GM12891 (cell line): ENCODE data around the gene SLC30A1.

ENCODE experiments used
- DNase-seq: peaks from one replicate; pipeline ENCODE4 v3.0.0; 2011; ENCODE audit warnings: low spot score; ENCODE audit not compliant: insufficient read length
- FAIRE-seq: peaks from 2 replicates; lab custom pipeline; 2011; peaks lifted over from hg19 to GRCh38; lab: Jason Lieb, UNC
- PAX5 ChIP-seq: IDR thresholded peaks from 2 replicates; pipeline ENCODE4 v1.6.1; 2011; ENCODE audit warnings: low read length, moderate library complexity, mild to moderate bottlenecking; ENCODE audit not compliant: insufficient read depth, severe bottlenecking
- POLR2A ChIP-seq: IDR thresholded peaks from 2 replicates; pipeline ENCODE4 v1.6.1; 2011; ENCODE audit warnings: low read depth, low read length, control low read depth
- POLR2AphosphoS5 ChIP-seq: IDR thresholded peaks from 2 replicates; pipeline ENCODE4 v1.6.1; 2011; ENCODE audit warnings: low read depth, low read length, control low read depth
- POU2F2 ChIP-seq: IDR thresholded peaks from 2 replicates; pipeline ENCODE4 v1.6.1; 2011; ENCODE audit warnings: low read depth, mild to moderate bottlenecking, control low read depth, low read length, moderate library complexity
- SPI1 ChIP-seq: IDR thresholded peaks from 2 replicates; pipeline ENCODE4 v1.6.1; 2011; ENCODE audit warnings: low read depth, low read length, control low read depth
- TAF1 ChIP-seq: IDR thresholded peaks from 2 replicates; pipeline ENCODE4 v1.6.1; 2011; ENCODE audit warnings: low read depth, low read length, control low read depth

The SLC30A1 gene

DNA sequence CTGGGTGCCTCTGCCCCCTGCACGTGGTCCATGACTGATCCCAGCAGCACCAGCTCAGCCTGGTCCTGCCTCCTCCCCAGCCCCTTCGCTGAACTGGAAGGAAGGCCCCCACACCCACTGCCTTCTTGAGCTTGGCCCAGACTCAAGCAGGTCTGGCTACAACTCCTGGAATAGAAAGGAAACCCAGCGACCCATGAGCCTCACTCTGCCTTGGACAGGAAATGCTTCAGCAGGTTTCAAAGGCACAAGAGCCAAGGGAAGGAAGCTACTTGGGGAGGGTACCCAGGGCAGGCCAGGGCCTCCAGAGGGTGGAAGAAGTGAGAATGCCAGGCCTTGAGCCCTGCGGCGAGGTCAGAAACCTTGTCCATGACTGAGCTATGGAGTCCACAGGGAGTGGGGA, 51.1 kb downstream of the SLC30A1 start:
- FAIRE-seq (peak; percentile 61), DNase-seq (no peak)
- TF ChIP-seq POLR2AphosphoS5, result no peak
- no peak for TF ChIP-seq POLR2A
- no peak for TF ChIP-seq SPI1
- no peak for TF ChIP-seq POU2F2
- no peak for TF ChIP-seq TAF1
- no peak for TF ChIP-seq PAX5

DNA sequence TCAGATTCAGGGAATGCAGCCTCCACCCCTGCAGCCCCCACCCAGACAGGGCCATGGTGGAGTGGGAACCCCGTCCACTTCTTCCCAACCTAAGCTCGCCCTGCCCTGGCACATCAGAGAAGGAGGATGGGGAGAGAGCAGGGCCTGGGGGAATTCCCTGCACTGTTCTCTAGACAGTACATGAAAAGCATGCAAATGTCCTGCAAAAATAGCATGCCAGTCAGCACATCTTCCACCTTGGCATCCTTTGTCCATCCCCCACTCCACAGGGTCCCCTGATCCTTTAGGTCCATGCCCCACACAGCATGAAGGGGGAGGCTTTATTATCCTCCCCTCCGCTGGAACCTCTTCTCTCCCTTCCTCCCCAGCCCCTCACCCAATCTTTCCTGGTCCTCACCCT, 52.0 kb downstream of the SLC30A1 start:
- TF ChIP-seq POLR2AphosphoS5, result no peak
- peak; percentile 97 for TF ChIP-seq POU2F2
- FAIRE-seq, result peak; percentile 90

DNA sequence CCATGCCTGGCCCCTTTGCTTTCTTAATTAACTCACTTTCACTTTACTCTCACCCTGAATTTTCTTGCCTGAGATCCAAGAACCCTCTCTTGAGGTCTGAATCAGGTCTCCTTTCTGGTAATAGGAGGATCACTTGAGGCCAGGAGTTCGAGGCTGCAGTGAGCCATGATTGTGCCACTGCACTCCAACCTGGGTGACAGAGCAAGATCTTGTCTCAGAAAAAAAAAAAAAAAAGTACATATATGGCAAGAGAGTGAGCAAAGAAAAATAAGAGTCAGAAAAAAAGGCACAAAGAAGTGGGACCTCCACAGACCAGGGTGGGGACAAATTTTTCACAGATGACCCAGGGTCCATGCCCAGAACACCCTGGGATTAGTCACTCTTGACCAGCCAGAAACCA, 52.9 kb downstream of the SLC30A1 start:
- FAIRE-seq, result no peak
- no peak for DNase-seq
- TF ChIP-seq POU2F2, result no peak
- no peak for TF ChIP-seq PAX5
- no peak for TF ChIP-seq SPI1
- TF ChIP-seq POLR2A, result no peak
- TF ChIP-seq TAF1, result no peak

More for the DNA sequence above, 52.0 kb downstream of the SLC30A1 start:
- DNase-seq, result no peak

DNA sequence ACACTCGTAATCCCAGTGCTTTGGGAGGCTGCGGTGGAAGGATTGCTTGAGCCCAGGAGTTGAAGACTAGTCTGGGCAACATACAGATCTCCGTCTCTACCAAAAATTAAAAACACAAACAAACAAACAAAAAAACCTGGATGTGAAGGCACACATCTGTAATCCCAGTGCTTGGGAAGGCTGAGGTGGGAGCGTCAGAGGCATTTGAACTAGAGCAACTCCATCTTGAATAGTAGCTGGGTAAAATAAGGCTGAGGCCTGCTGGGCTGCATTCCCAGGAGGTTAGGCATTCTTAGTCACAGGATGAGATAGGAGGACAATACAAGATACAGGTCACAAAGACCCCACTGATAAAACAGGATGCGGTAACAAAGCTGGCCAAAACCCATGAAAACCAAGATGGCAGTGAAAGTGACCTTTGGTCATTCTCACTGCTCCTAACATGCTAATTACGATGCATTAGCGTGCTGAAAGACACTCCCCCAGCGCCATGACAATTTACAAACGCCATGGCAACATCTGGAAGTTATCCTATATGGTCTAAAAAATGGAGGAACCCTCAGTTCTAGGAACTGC, 53.8 kb downstream of the SLC30A1 start:
- DNase-seq, result no peak
- no peak for FAIRE-seq
- TF ChIP-seq SPI1 (no peak), POLR2AphosphoS5 (no peak), POU2F2 (no peak), TAF1 (no peak), PAX5 (no peak), POLR2A (no peak)

DNA sequence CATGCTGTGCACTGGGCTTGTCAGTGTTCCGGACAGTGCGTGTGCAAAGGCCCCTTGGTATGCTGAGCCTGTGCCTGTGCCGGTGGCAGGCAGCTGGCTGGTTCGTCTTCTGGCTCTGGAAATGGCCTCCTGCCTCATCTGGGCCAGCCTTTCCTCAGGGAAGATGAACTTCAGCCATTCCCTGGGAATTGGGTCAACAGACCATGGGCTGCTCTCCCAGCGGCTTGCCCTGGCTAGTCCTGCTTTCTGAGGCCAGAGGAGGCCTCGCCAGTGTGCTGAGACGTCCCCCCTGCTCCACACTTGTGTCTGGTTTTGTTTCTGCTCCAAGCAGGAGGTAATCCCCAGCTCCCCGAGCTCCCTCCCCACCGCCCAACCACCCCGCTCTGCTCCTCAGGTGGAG, 54.4 kb downstream of the SLC30A1 start:
- FAIRE-seq, result no peak
- TF ChIP-seq PAX5 (no peak), SPI1 (no peak), TAF1 (no peak)

DNA sequence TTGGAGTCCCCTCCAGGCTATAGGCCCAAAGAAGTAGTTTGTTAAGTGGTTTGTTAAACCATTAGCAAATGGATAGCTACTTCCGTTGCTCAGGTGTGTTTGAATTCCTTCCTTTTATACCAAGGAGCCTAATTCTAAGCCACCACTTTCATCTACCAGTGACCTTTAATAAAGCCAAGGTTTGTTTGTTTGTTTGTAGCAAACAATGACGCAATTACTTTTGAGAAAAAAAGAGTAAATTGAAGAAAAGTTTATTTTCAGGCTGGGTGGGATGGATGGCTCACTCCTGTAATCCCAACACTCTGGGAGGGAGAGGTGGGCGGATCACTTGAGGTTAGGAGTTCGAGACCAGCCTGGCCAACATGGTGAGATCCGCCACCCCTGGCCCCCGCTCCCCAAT, 56.2 kb downstream of the SLC30A1 start:
- no peak for DNase-seq
- TF ChIP-seq POLR2A (no peak), POU2F2 (no peak), SPI1 (no peak), TAF1 (no peak), POLR2AphosphoS5 (no peak), PAX5 (no peak)
- no peak for FAIRE-seq

More for the DNA sequence above, 54.4 kb downstream of the SLC30A1 start:
- DNase-seq, result no peak
